Tibial artery (tissue), 4 donors: ENCODE data around the gene PDE11A.

Experiments used
- DNase-seq, 2 donors: peaks; one replicate each; pipeline ENCODE4 v3.0.0-alpha.2; 2019
- H3K27ac ChIP-seq, 2 donors: fragments of 200-600 bp; sonication (generic) in 1 of 2; 1 replicate in 1 of 2; 2 replicates in 1 of 2; pipeline ENCODE4 v1.5.1; 2018 to 2019; ENCODE audit warnings: mild to moderate bottlenecking in 1 of 2
- H3K27me3 ChIP-seq, 2 donors: fragments of 200-600 bp; sonication (generic) in 1 of 2; one replicate each; pipeline versions ENCODE4 v1.5.1 to v1.6.0; 2016 to 2019
- H3K36me3 ChIP-seq, 3 donors: fragments of 200-600 bp; sonication (generic) in 2 of 3; one replicate each; pipeline ENCODE4 v1.5.1; 2016 to 2019; ENCODE audit warnings: mild to moderate bottlenecking in 2 of 3
- H3K4me1 ChIP-seq, 4 donors: fragments of 200-600 bp; sonication (generic) in 2 of 4; 1 replicate in 3 of 4; 2 replicates in 1 of 4; pipeline ENCODE4 v1.5.1; 2016 to 2019
- H3K4me3 ChIP-seq, 2 donors: fragments of 200-600 bp; sonication (generic) in 1 of 2; 1 replicate in 1 of 2; 2 replicates in 1 of 2; pipeline ENCODE4 v1.5.1; 2018 to 2019; ENCODE audit warnings: mild to moderate bottlenecking in 2 of 2
- H3K9me3 ChIP-seq, 3 donors: fragments of 200-600 bp; sonication (generic) in 1 of 3; one replicate each; pipeline ENCODE4 v1.5.1; 2016 to 2019
- CTCF ChIP-seq, 2 experiments: fragments of 200-600 bp in 1 of 2; fragments of 450-650 bp in 1 of 2; IDR thresholded peaks; one replicate each; pipeline ENCODE4 v1.5.1; 2017 to 2019; ENCODE audit warnings: antibody characterized with exemption in 2 of 2, mild to moderate bottlenecking in 1 of 2, moderate library complexity in 1 of 2
- intact Hi-C: fragments of 100-400 bp; cut with DNase I; formaldehyde crosslinking; loops from one replicate; pipeline ENCODE4 v1.15.0; 2023; ENCODE audit warnings: low total_unique reads

The PDE11A gene

GRCh38 chr2:177585234-177585863 lies 487.2 kb downstream of the PDE11A start:
- Histone ChIP-seq H3K27ac (no peak overlapping the region), H3K9me3 (no peaks in the 10 kb centered on the region), H3K4me3 (no peak overlapping the region), H3K4me1 (no peaks in the 10 kb centered on the region), H3K27me3 (no peaks in the 10 kb centered on the region), H3K36me3 (no peaks in the 10 kb centered on the region)
- DNase-seq, result no peak
- TF ChIP-seq CTCF (IDR thresholded peaks at IDR 0.05), result no peak
- intact Hi-C loops, result no loop called here

GRCh38 chr2:177584030-177584692 lies 488.4 kb downstream of the PDE11A start:
- intact Hi-C loops, result no loop called here
- H3K9me3 ChIP-seq, result no peaks in the 10 kb centered on the region
- no peak for TF ChIP-seq CTCF (IDR thresholded peaks at IDR 0.05)
- no peaks in the 10 kb centered on the region for H3K4me1 ChIP-seq
- H3K27ac ChIP-seq, result no peak overlapping the region
- H3K4me3 ChIP-seq, result no peak overlapping the region
- DNase-seq, result no peak
- H3K36me3 ChIP-seq, result no peaks in the 10 kb centered on the region
- H3K27me3 ChIP-seq, result no peaks in the 10 kb centered on the region

GRCh38 chr2:177582000-177582399 lies 490.6 kb downstream of the PDE11A start:
- Histone ChIP-seq H3K36me3 (no peaks in the 10 kb centered on the region), H3K4me3 (no peak overlapping the region), H3K27me3 (no peaks in the 10 kb centered on the region), H3K9me3 (no peaks in the 10 kb centered on the region), H3K4me1 (no peaks in the 10 kb centered on the region), H3K27ac (no peak overlapping the region)
- no peak for TF ChIP-seq CTCF (IDR thresholded peaks at IDR 0.05)
- DNase-seq, result no peak
- intact Hi-C loops, result no loop called here

GRCh38 chr2:177579486-177580036 lies 493.0 kb downstream of the PDE11A start:
- no peak for TF ChIP-seq CTCF (IDR thresholded peaks at IDR 0.05)
- Histone ChIP-seq H3K4me1 (no peaks in the 10 kb centered on the region), H3K9me3 (no peaks in the 10 kb centered on the region), H3K36me3 (no peaks in the 10 kb centered on the region), H3K27me3 (no peaks in the 10 kb centered on the region), H3K4me3 (no peak overlapping the region), H3K27ac (no peak overlapping the region)
- intact Hi-C loops, result no loop called here
- DNase-seq, result no peak

- H3K9me3 ChIP-seq, result no peaks in the 10 kb centered on the region
- no peaks in the 10 kb centered on the region for H3K27me3 ChIP-seq
- no peak overlapping the region for H3K27ac ChIP-seq
- no peak for DNase-seq
- H3K4me3 ChIP-seq, result no peak overlapping the region
- H3K4me1 ChIP-seq, result no peaks in the 10 kb centered on the region
- TF ChIP-seq CTCF (IDR thresholded peaks at IDR 0.05), result no peak
- intact Hi-C loops, result no loop called here
- H3K36me3 ChIP-seq, result no peaks in the 10 kb centered on the region
These were observed 494.1 kb downstream of the PDE11A start for GRCh38 chr2:177578454-177578853.
